PC-9 (cell line): ENCODE data around the gene OLFML2A. TPM values are rescaled to one million over a fixed set of nuclear protein-coding genes. Genes with fewer than 3 reads are reported as not detected.

Experiments
- Bru-seq: library from RNA; stranded (reverse); fragments of 400-500 nt; gene quantifications from one replicate; lab custom pipeline; 2021; lab: Mats Ljungman, UMichigan
- BruChase-seq, 2 experiments: library from RNA; stranded (reverse); fragments of 400-500 nt; gene quantifications; one replicate each; lab custom pipeline; 2021; lab: Mats Ljungman, UMichigan
- BruUV-seq: library from RNA; stranded (reverse); fragments of 400-500 nt; replicated peaks from 2 replicates; lab custom pipeline; 2021; lab: Mats Ljungman, UMichigan
- CTCF ChIA-PET: fragments of 300-600 bp; sonication (Branson Sonifier 250); formaldehyde crosslinking; loops from one replicate; lab custom pipeline; 2022; ENCODE audit warnings: antibody characterized with exemption; lab: Charles Lee
- POLR2A ChIA-PET: fragments of 300-600 bp; sonication (Branson Sonifier 250); formaldehyde crosslinking; loops from one replicate; lab custom pipeline; 2022; ENCODE audit warnings: antibody characterized with exemption; ENCODE audit not compliant: unreplicated experiment; lab: Charles Lee
- DNase-seq, 2 experiments: peaks; one replicate each; pipeline versions ENCODE4 v3.0.0 to v3.0.0-alpha.2; 2015 to 2022; ENCODE audit warnings: mixed read lengths in 1 of 2
- H2AFZ ChIP-seq: fragments of 200-600 bp; sonication (generic); 2 replicates; pipeline ENCODE4 v1.8.1; 2017; ENCODE audit warnings: antibody characterized with exemption
- H3F3A ChIP-seq: fragments of 200-600 bp; sonication (generic); 2 replicates; pipeline ENCODE4 v1.8.1; 2017; ENCODE audit warnings: antibody characterized with exemption, mild to moderate bottlenecking, low read depth; ENCODE audit not compliant: insufficient read depth
- H3K27ac ChIP-seq: fragments of 200-600 bp; sonication (generic); 2 replicates; pipeline ENCODE4 v1.6.1; 2016; ENCODE audit warnings: mixed run types
- H3K27me3 ChIP-seq: fragments of 200-600 bp; sonication (generic); 2 replicates; pipeline ENCODE4 v1.6.1; 2016; ENCODE audit warnings: low read depth, mixed run types; ENCODE audit not compliant: insufficient read depth
- H3K36me3 ChIP-seq: fragments of 200-600 bp; sonication (generic); 2 replicates; pipeline ENCODE4 v1.6.1; 2016; ENCODE audit warnings: low read depth, mixed run types
- H3K4me1 ChIP-seq: fragments of 200-600 bp; sonication (generic); replicated peaks from 2 replicates; pipeline ENCODE4 v1.6.1; 2016; ENCODE audit warnings: mixed run types; ENCODE audit not compliant: insufficient read depth
- H3K4me2 ChIP-seq: fragments of 200-600 bp; sonication (generic); 2 replicates; pipeline ENCODE4 v1.6.1; 2017; ENCODE audit warnings: mixed run types
- H3K4me3 ChIP-seq: fragments of 200-600 bp; sonication (generic); 2 replicates; pipeline ENCODE4 v1.6.1; 2016; ENCODE audit warnings: mixed run types
- H3K79me2 ChIP-seq: fragments of 200-600 bp; sonication (generic); 2 replicates; pipeline ENCODE4 v1.6.1; 2017; ENCODE audit warnings: low read depth, mixed run types
- H3K9me2 ChIP-seq: fragments of 200-600 bp; sonication (generic); 2 replicates; pipeline ENCODE4 v1.8.1; 2017; ENCODE audit warnings: mild to moderate bottlenecking; ENCODE audit not compliant: insufficient read depth
- H3K9me3 ChIP-seq: fragments of 200-600 bp; sonication (generic); 2 replicates; pipeline ENCODE4 v1.8.1; 2016; ENCODE audit warnings: low read depth; ENCODE audit not compliant: insufficient read depth
- H4K20me1 ChIP-seq: fragments of 200-600 bp; sonication (generic); 2 replicates; pipeline ENCODE4 v1.8.1; 2017; ENCODE audit not compliant: insufficient read depth
- EZH2 ChIP-seq: fragments of 200-600 bp; sonication (generic); IDR thresholded peaks from 2 replicates; pipeline ENCODE4 v1.8.0; 2017; ENCODE audit warnings: antibody characterized with exemption, low read depth
- intact Hi-C: fragments of 100-400 bp; cut with micrococcal nuclease; formaldehyde crosslinking; loops from one replicate; pipeline ENCODE4 v1.10.0; 2022; ENCODE audit not compliant: unreplicated experiment
- long read RNA-seq: library from polyadenylated mRNA; stranded (forward); transcript quantifications from one replicate; pipeline ENCODE4 v2.0.0, GENCODE V29; 2022
- total RNA-seq: library from RNA; stranded (reverse); gene quantifications from 2 replicates; pipeline ENCODE4 v1.2.3, GENCODE V29; 2021
- TF ChIP-seq, protein P1 (sequence below): fragments of 200-600 bp; sonication (generic); conservative IDR thresholded peaks from 2 replicates; pipeline ENCODE4 v1.6.1; 2017; ENCODE audit warnings: mixed run types, antibody characterized with exemption, mild to moderate bottlenecking, moderate library complexity

OLFML2A gene
- total RNA-seq (5.7 and 9.0 TPM in 2 replicates), Bru-seq, nascent RNA (percentile 26 among the genes with signal in this experiment), BruChase-seq, experiment 1, labeled RNA remaining after a 2-hour chase (percentile 34 among the genes with signal in this experiment), BruChase-seq, experiment 2, labeled RNA remaining after a 6-hour chase (percentile 44 among the genes with signal in this experiment)
- long read RNA-seq, partial matches to known transcripts = 0 of 3 reads
- long read RNA-seq, other reads (novel, unspliced or antisense) = 3 of 3 reads

DNA sequence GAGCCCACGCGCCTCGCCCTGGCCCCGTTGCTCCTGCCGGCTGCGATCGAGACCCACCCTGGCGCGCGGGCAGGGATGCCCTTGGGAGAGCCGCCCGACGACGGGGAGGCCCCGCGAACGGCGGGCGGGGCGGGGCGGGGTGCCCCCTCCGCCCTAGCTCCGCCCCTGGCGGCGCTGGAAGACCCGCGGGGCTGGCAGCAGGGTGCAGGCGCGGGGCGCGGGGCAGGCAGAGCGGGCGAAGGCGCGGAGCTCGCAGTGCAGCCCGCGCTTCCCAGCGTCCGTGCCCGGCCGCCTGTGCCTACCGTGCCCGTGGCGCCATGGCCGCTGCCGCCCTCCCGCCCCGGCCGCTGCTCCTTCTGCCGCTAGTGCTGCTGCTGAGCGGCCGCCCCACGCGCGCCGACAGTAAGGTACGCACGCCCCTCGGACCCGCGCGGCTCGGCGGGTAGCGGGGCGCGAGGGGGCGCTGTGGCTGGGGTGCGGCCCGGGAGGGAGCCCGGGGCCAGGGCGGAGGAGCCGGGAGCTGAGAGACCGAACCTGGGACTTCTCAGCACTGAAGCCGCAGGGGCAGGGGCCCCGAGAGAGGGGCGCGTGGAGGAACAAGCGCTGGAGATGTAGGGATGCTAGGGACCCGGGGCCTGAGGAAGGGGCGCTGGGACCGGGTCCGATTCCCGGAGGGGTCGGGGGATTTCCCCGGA lies at the start of gene OLFML2A:
TSS of gene OLFML2A (plus strand) at position 180 of the 695 bp plus-strand sequence. CDS start at position 318, 138 bp downstream.
- BruUV-seq = no TSS peak
- Histone ChIP-seq H4K20me1 (no peaks in the 10 kb centered on the region), H3F3A (peaks cover 20% of the 10 kb centered on the region; the same call in 1 of the 2 replicates), H3K9me3 (no peaks in the 10 kb centered on the region), H3K79me2 (no peaks in the 10 kb centered on the region), H3K9me2 (no peaks in the 10 kb centered on the region), H3K4me1 (peaks cover 18% of the 10 kb centered on the region), H3K36me3 (no peaks in the 10 kb centered on the region), H3K27ac (no peak within 1 kb of the TSS), H2AFZ (no peak within 1 kb of the TSS), H3K4me2 (peak within 1 kb of the TSS; percentile 75), H3K27me3 (0 out of 2 replicates have a peak, but pooled peaks cover 7% of the 10 kb centered on the region), H3K4me3 (peak within 1 kb of the TSS; percentile 51)
- TF ChIP-seq, protein P1, sequence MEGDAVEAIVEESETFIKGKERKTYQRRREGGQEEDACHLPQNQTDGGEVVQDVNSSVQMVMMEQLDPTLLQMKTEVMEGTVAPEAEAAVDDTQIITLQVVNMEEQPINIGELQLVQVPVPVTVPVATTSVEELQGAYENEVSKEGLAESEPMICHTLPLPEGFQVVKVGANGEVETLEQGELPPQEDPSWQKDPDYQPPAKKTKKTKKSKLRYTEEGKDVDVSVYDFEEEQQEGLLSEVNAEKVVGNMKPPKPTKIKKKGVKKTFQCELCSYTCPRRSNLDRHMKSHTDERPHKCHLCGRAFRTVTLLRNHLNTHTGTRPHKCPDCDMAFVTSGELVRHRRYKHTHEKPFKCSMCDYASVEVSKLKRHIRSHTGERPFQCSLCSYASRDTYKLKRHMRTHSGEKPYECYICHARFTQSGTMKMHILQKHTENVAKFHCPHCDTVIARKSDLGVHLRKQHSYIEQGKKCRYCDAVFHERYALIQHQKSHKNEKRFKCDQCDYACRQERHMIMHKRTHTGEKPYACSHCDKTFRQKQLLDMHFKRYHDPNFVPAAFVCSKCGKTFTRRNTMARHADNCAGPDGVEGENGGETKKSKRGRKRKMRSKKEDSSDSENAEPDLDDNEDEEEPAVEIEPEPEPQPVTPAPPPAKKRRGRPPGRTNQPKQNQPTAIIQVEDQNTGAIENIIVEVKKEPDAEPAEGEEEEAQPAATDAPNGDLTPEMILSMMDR = no peak; the same call in 1 of the 2 replicates
- no peak for TF ChIP-seq EZH2
- intact Hi-C loops = loop anchor here (10.0 kb wide), 1 partner anchor 382 kb away; no protein-coding TSS in a partner anchor
- ChIA-PET CTCF (interaction anchor here (0.6 to 10.9 kb wide), 3 partner anchors 44 to 77 kb away, joined by 3 to 159 read pairs (median 3); partner anchors contain the start of gene WDR38), POLR2A (interaction anchor here (0.6 to 1.0 kb wide), 2 partner anchors 57 to 95 kb away, joined by 3 to 5 read pairs; no protein-coding TSS in a partner anchor)
- peak in 1 of 2 experiments; percentile 54 for DNase-seq

DNA sequence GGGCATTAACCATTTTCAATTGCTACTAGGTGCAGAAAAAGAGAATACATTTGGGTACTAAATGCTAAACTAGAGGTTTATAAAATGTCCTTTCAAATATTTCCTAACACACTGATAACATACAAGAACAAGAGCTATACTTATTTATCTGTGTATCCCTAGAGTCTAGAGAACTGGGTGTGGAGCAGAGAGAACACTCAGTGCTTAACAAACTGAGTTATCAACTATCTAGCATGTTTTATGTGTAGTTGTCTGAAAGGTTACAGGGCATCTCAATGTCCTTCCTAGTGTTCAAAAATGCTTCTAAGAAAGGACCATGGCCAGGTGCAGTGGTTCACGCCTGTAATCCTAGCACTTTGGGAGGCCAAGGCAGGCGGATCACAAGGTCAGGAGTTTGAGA lies 46.2 kb upstream of the OLFML2A start:
- no peak overlapping the region for H2AFZ ChIP-seq
- peaks cover 21% of the 10 kb centered on the region for H3F3A ChIP-seq
- no peak overlapping the region for H3K4me3 ChIP-seq
- no peaks in the 10 kb centered on the region for H3K27me3 ChIP-seq
- TF ChIP-seq, protein P1 = no peak
- TF ChIP-seq EZH2 = no peak
- POLR2A ChIA-PET = interaction anchor here (0.7 kb wide), 1 partner anchor 22 kb away, joined by 7 read pairs; no protein-coding TSS in a partner anchor
- no peak for DNase-seq
- H3K4me2 ChIP-seq = no peak overlapping the region
- intact Hi-C loops = no loop called here
- H3K36me3 ChIP-seq = peaks cover 14% of the 10 kb centered on the region; the same call in 1 of the 2 replicates
- H3K4me1 ChIP-seq = peaks cover 30% of the 10 kb centered on the region
- H3K79me2 ChIP-seq = peaks cover 30% of the 10 kb centered on the region
- H3K9me3 ChIP-seq = no peaks in the 10 kb centered on the region
- H3K9me2 ChIP-seq = no peaks in the 10 kb centered on the region; the same call in 1 of the 2 replicates
- H4K20me1 ChIP-seq = no peaks in the 10 kb centered on the region
- no peak overlapping the region for H3K27ac ChIP-seq
- BruUV-seq = no TSS peak
- CTCF ChIA-PET = interaction anchor here (0.6 kb wide), 1 partner anchor 27 kb away, joined by 9 read pairs; no protein-coding TSS in a partner anchor
